ENCODE data around the gene VASN. TPM values are rescaled to one million over a fixed set of nuclear protein-coding genes. Genes with fewer than 3 reads are reported as not detected.

Gene VASN
- total RNA-seq, 1 donor from 2014 or later = 62.7 TPM

DNA sequence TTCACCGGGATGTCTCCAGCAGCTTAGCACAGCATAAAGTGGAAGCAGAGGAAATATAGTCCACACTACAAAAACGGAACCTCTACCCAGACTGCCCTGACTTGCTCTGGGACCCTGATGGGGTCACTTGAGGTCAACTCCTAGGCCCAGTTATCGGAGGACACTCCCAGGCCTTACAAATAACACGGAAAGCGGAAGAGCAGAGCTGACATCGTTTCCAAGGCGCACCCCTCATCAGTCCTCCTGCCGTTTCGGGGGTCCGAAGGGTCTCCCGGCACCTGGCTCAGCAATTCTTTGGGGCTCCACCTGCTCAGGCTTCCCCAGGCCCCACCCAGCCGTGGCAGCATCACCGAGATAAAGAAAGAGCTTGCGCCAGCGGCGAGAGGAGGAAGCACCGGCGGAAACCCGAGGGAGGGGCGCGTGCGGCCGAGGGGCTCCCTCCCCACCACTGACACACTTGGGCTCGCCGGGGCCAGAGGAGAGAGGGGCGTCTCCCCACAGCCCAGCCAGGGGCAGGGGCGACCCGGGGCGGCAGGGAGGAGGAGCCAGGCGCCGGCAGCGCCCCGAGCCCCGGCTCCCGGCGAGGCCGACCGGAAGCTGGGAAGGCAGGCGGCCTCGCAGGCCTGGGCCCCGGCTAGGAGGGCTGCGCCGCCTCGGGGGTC lies 44.0 kb downstream of the VASN start:
- Mint-ChIP-seq H3K27ac (ENCODE audit: unreplicated experiment) (peak overlapping the region; percentile 76), H3K4me3 (ENCODE audit: unreplicated experiment) (peak overlapping the region; percentile 85), H3K36me3 (ENCODE audit: unreplicated experiment) (no peaks in the 10 kb centered on the region), H3K27me3 (ENCODE audit: unreplicated experiment) (no peaks in the 10 kb centered on the region), H3K4me1 (ENCODE audit: unreplicated experiment) (peaks cover 24% of the 10 kb centered on the region), H3K9me3 (ENCODE audit: unreplicated experiment) (no peaks in the 10 kb centered on the region)
- no peak for TF ChIP-seq CTCF (IDR thresholded peaks at IDR 0.05)
- peak; percentile 86 for DNase-seq (ENCODE audit: extremely low spot score, unreplicated experiment)

DNA sequence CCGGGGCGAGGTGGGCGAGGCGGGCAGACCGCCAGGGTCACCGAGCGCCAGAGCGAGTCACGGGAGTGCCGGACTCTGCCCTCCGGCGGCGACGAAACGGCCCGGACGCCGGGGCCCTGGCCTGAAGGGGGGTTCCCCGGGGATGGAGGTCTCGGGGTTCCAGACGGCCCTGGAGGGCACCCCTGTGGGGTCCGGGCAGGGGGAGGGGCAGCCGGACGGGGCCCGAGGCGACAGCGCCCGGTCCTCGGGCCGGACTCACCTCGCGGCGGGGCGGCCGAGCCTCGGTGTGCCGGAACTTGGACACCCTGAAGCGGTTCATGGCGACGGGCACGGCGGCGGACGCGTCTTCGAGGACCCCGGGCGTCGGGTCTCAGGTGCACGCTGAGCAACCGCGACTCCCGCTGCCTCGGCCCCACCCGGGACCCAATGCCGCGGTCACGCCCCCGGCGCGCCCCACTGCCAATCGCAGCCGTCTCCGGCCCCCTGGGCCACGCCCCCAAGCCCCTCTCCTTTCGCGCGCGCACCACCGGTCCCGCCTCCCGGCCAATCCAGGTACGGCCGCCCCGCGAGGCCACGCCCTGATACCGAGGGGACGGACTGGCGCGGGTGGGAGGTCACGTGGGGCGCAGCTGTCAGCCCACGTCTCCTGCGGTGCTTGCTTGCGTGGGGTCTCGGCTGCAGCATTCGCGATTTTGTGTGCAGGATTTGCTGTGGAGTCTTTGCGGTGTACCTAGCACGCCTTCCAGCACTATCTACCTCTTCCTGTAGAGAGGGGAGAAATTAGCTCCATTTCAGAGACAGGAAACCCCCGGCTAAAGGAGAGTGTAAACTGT lies 44.8 kb downstream of the VASN start, which contains the start of gene CORO7:
TSS of gene CORO7 (minus strand) at position 397 of the 833 bp plus-strand sequence. CDS start at position 319, 78 bp downstream.
- TF ChIP-seq CTCF (IDR thresholded peaks at IDR 0.05) = no peak
- H3K4me3 Mint-ChIP-seq (ENCODE audit: unreplicated experiment) = peak within 1 kb of the TSS; percentile 85

GRCh38 chr16:4419402-4419959 lies 47.8 kb downstream of the VASN start:
- Mint-ChIP-seq H3K27ac (ENCODE audit: unreplicated experiment) (no peak overlapping the region), H3K36me3 (ENCODE audit: unreplicated experiment) (no peaks in the 10 kb centered on the region), H3K4me1 (ENCODE audit: unreplicated experiment) (peaks cover 13% of the 10 kb centered on the region), H3K9me3 (ENCODE audit: unreplicated experiment) (no peaks in the 10 kb centered on the region), H3K27me3 (ENCODE audit: unreplicated experiment) (no peaks in the 10 kb centered on the region), H3K4me3 (ENCODE audit: unreplicated experiment) (no peak overlapping the region)
- no peak for DNase-seq (ENCODE audit: extremely low spot score, unreplicated experiment)
- TF ChIP-seq CTCF (IDR thresholded peaks at IDR 0.05) = no peak

More for the DNA sequence above, 44.8 kb downstream of the VASN start, which contains the start of gene CORO7:
- DNase-seq (ENCODE audit: extremely low spot score, unreplicated experiment) = peak; percentile 96
- peak within 1 kb of the TSS; percentile 76 for H3K27ac Mint-ChIP-seq (ENCODE audit: unreplicated experiment)
- H3K27me3 Mint-ChIP-seq (ENCODE audit: unreplicated experiment) = no peaks in the 10 kb centered on the region
- no peaks in the 10 kb centered on the region for H3K9me3 Mint-ChIP-seq (ENCODE audit: unreplicated experiment)
- no peaks in the 10 kb centered on the region for H3K36me3 Mint-ChIP-seq (ENCODE audit: unreplicated experiment)
- peaks cover 18% of the 10 kb centered on the region for H3K4me1 Mint-ChIP-seq (ENCODE audit: unreplicated experiment)

DNA sequence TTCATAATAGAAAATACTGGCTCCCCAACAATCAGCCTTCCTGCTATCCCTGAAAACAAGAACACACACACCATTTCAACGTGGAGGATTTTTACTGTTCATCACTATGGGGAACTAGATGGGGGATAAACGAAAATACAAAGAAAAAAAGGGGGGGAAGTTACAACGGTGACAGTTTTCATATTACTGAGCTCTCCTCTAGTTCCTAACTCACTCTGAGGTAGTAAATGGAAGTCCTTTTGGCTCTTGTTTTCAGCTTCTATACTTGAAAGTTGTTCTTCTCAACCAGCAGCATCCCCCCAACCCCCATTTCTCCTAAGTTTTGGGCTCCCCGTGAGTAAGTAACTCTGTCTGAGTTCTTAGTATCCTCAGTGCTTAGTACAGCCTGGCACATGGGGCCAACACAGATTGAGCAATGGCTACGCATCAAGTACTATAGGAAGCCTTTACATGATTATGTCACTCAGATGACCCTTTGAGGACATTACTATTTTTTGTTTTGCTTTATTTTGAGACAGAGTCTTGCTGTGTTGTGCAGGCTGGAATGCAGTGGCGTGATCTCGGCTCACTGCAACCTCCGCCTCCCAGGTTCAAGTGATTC lies 49.0 kb downstream of the VASN start:
- H3K4me3 Mint-ChIP-seq (ENCODE audit: unreplicated experiment) = no peak overlapping the region
- H3K9me3 Mint-ChIP-seq (ENCODE audit: unreplicated experiment) = no peaks in the 10 kb centered on the region
- H3K27ac Mint-ChIP-seq (ENCODE audit: unreplicated experiment) = no peak overlapping the region
- H3K36me3 Mint-ChIP-seq (ENCODE audit: unreplicated experiment) = no peaks in the 10 kb centered on the region
- no peaks in the 10 kb centered on the region for H3K27me3 Mint-ChIP-seq (ENCODE audit: unreplicated experiment)
- no peak for TF ChIP-seq CTCF (IDR thresholded peaks at IDR 0.05)
- DNase-seq (ENCODE audit: extremely low spot score, unreplicated experiment) = no peak
- peaks cover 9% of the 10 kb centered on the region for H3K4me1 Mint-ChIP-seq (ENCODE audit: unreplicated experiment)

Data from osteocyte (in vitro differentiated cells).